GM13977 (cell line): ENCODE data around the gene FKBP14.

Source experiments
- DNase-seq: peaks from one replicate; pipeline ENCODE4 v3.0.0; 2012; ENCODE audit warnings: low spot score
- CTCF ChIP-seq: IDR thresholded peaks from 2 replicates; pipeline ENCODE4 v1.5.1; 2012; ENCODE audit warnings: mild to moderate bottlenecking, control low read depth; ENCODE audit not compliant: insufficient read depth; ENCODE audit errors: extremely low read depth, missing control alignments
- in situ Hi-C: fragments of 300-500 bp; cut with MboI; formaldehyde crosslinking; loops from one replicate; pipeline ENCODE4 v1.12.0; 2022; ENCODE audit warnings: low sequenced_read_pairs, low pct_unique_long_range_greater_than_20kb, mixed read lengths, inconsistent platforms; ENCODE audit not compliant: unreplicated experiment

Gene FKBP14

GRCh38 chr7:30001998-30002397 lies 24.5 kb downstream of the FKBP14 start:
- DNase-seq, result no peak
- no peak for TF ChIP-seq CTCF
- in situ Hi-C loops, result no loop called here

- no peak for DNase-seq
- in situ Hi-C loops, result no loop called here
- no peak for TF ChIP-seq CTCF
Observed at GRCh38 chr7:29998489-29998888, 28.0 kb downstream of the FKBP14 start.

GRCh38 chr7:29996321-29996720 lies 30.2 kb downstream of the FKBP14 start:
- DNase-seq, result no peak
- in situ Hi-C loops, result no loop called here
- no peak for TF ChIP-seq CTCF

- TF ChIP-seq CTCF, result no peak
- in situ Hi-C loops, result no loop called here
- DNase-seq, result no peak
Observed at GRCh38 chr7:29995652-29996051, 30.9 kb downstream of the FKBP14 start.

- TF ChIP-seq CTCF, result no peak
- DNase-seq, result no peak
- in situ Hi-C loops, result no loop called here
Observed at GRCh38 chr7:29993140-29993539, 33.4 kb downstream of the FKBP14 start.

- in situ Hi-C loops, result no loop called here
- TF ChIP-seq CTCF, result no peak
- no peak for DNase-seq
Observed at GRCh38 chr7:29991937-29992336, 34.6 kb downstream of the FKBP14 start.

- in situ Hi-C loops, result no loop called here
- no peak for TF ChIP-seq CTCF
- DNase-seq, result no peak
Observed at GRCh38 chr7:29990931-29991330, 35.6 kb downstream of the FKBP14 start.
